Measurements from ENCODE around the gene GALNT17.

GALNT17 gene

GRCh38 chr7:71752171-71752935 lies 620.4 kb downstream of the GALNT17 start:
- Histone ChIP-seq H3K4me3 (ENCODE audit: low read length in 2 of 2) (no peak overlapping the region), H3K27me3 (ENCODE audit: control insufficient read depth in 1 of 2, insufficient read depth in 2 of 2, low read length in 2 of 2) (peaks cover 13 to 23% of the 10 kb centered on the region in 2 donors), H3K4me1 (ENCODE audit: control insufficient read depth, insufficient read depth, low read length) (no peaks in the 10 kb centered on the region), H3K9ac (ENCODE audit: low read length in 2 of 2) (no peak overlapping the region), H3K27ac (ENCODE audit: low read length) (no peak overlapping the region), H3K9me3 (ENCODE audit: control insufficient read depth in 2 of 2, low read length in 2 of 2) (peaks cover 3 to 9% of the 10 kb centered on the region in 2 donors), H3K36me3 (ENCODE audit: control insufficient read depth in 2 of 2, insufficient read depth in 2 of 2, low read length in 2 of 2) (no peaks in the 10 kb centered on the region)

- Histone ChIP-seq H3K27ac (ENCODE audit: low read length) (no peak overlapping the region), H3K9me3 (ENCODE audit: control insufficient read depth in 2 of 2, low read length in 2 of 2) (peaks cover 3 to 9% of the 10 kb centered on the region in 2 donors), H3K36me3 (ENCODE audit: control insufficient read depth in 2 of 2, insufficient read depth in 2 of 2, low read length in 2 of 2) (no peaks in the 10 kb centered on the region), H3K4me3 (ENCODE audit: low read length in 2 of 2) (no peak overlapping the region), H3K9ac (ENCODE audit: low read length in 2 of 2) (no peak overlapping the region), H3K4me1 (ENCODE audit: control insufficient read depth, insufficient read depth, low read length) (no peaks in the 10 kb centered on the region), H3K27me3 (ENCODE audit: control insufficient read depth in 1 of 2, insufficient read depth in 2 of 2, low read length in 2 of 2) (peaks cover 11 to 23% of the 10 kb centered on the region in 2 donors)
These were observed 621.3 kb downstream of the GALNT17 start for GRCh38 chr7:71753236-71753635.

- Histone ChIP-seq H3K27me3 (ENCODE audit: control insufficient read depth in 1 of 2, insufficient read depth in 2 of 2, low read length in 2 of 2) (peaks cover 11 to 23% of the 10 kb centered on the region in 2 donors), H3K9ac (ENCODE audit: low read length in 2 of 2) (no peak overlapping the region), H3K4me1 (ENCODE audit: control insufficient read depth, insufficient read depth, low read length) (no peaks in the 10 kb centered on the region), H3K4me3 (ENCODE audit: low read length in 2 of 2) (no peak overlapping the region), H3K36me3 (ENCODE audit: control insufficient read depth in 2 of 2, insufficient read depth in 2 of 2, low read length in 2 of 2) (no peaks in the 10 kb centered on the region), H3K27ac (ENCODE audit: low read length) (no peak overlapping the region), H3K9me3 (ENCODE audit: control insufficient read depth in 2 of 2, low read length in 2 of 2) (peaks cover 0 to 6% of the 10 kb centered on the region in 2 donors)
These were observed 622.2 kb downstream of the GALNT17 start for GRCh38 chr7:71753956-71754664.

DNA sequence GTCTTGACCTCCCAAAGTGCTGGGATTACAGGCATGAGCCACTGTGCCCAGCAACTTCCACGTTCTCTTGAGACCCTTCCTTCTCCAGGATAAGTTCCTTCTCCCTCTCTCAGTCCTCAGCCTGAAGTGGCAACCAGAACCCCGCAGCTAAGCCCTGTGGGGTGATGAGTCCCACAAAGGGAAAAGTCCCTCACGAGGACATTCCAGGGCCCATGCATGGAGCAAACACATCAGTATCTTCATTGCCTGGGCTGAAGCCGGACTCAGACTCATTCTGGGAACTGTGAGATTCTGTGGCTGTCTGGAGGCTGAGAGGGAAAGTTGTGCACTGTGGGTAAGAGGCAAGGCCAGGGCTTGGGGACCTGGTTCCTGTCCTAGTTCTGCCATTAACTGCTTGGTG lies 622.9 kb downstream of the GALNT17 start:
- Histone ChIP-seq H3K36me3 (ENCODE audit: control insufficient read depth in 2 of 2, insufficient read depth in 2 of 2, low read length in 2 of 2) (no peaks in the 10 kb centered on the region), H3K27ac (ENCODE audit: low read length) (no peak overlapping the region), H3K9ac (ENCODE audit: low read length in 2 of 2) (no peak overlapping the region), H3K27me3 (ENCODE audit: control insufficient read depth in 1 of 2, insufficient read depth in 2 of 2, low read length in 2 of 2) (peaks cover 11 to 23% of the 10 kb centered on the region in 2 donors), H3K4me3 (ENCODE audit: low read length in 2 of 2) (no peak overlapping the region), H3K9me3 (ENCODE audit: control insufficient read depth in 2 of 2, low read length in 2 of 2) (peaks cover 0 to 6% of the 10 kb centered on the region in 2 donors), H3K4me1 (ENCODE audit: control insufficient read depth, insufficient read depth, low read length) (no peaks in the 10 kb centered on the region)

GRCh38 chr7:71761336-71761735 lies 629.4 kb downstream of the GALNT17 start:
- H3K27ac ChIP-seq (ENCODE audit: low read length): no peak overlapping the region
- H3K9ac ChIP-seq (ENCODE audit: low read length in 2 of 2): no peak overlapping the region
- H3K4me1 ChIP-seq (ENCODE audit: control insufficient read depth, insufficient read depth, low read length): no peaks in the 10 kb centered on the region
- peaks cover 3 to 13% of the 10 kb centered on the region in 2 donors for H3K9me3 ChIP-seq (ENCODE audit: control insufficient read depth in 2 of 2, low read length in 2 of 2)
- H3K36me3 ChIP-seq (ENCODE audit: control insufficient read depth in 2 of 2, insufficient read depth in 2 of 2, low read length in 2 of 2): no peaks in the 10 kb centered on the region
- H3K4me3 ChIP-seq (ENCODE audit: low read length in 2 of 2): no peak overlapping the region
- peaks cover 0 to 2% of the 10 kb centered on the region in 2 donors for H3K27me3 ChIP-seq (ENCODE audit: control insufficient read depth in 1 of 2, insufficient read depth in 2 of 2, low read length in 2 of 2)
